ENCODE data around the gene TBX1.

Gene TBX1

GRCh38 chr22:19753996-19754700 lies 6.4 kb upstream of the TBX1 start:
- ChIA-PET POLR2A (no interaction called here), CTCF (interaction anchor here (1.1 to 2.0 kb wide), 3 partner anchors 10 to 159 kb away, joined by 3 to 9 read pairs (median 4); no protein-coding TSS in a partner anchor)
- TF ChIP-seq CTCF (IDR thresholded peaks at IDR 0.05; ENCODE audit: insufficient read depth, low read length, missing control alignments) = no peak
- DNase-seq (ENCODE audit: low read depth, low spot score) = no peak
- H3K4me3 ChIP-seq (ENCODE audit: low read depth, low read length) = no peak overlapping the region

GRCh38 chr22:19754701-19755144 lies 5.9 kb upstream of the TBX1 start:
- no peak for TF ChIP-seq CTCF (IDR thresholded peaks at IDR 0.05; ENCODE audit: insufficient read depth, low read length, missing control alignments)
- H3K4me3 ChIP-seq (ENCODE audit: low read depth, low read length) = no peak overlapping the region
- ChIA-PET POLR2A (no interaction called here), CTCF (interaction anchor here (1.1 to 2.0 kb wide), 3 partner anchors 9 to 159 kb away, joined by 3 to 9 read pairs (median 4); no protein-coding TSS in a partner anchor)
- DNase-seq (ENCODE audit: low read depth, low spot score) = no peak

GRCh38 chr22:19755145-19755710 lies 5.3 kb upstream of the TBX1 start:
- CTCF ChIA-PET = interaction anchor here (2.0 kb wide), 1 partner anchor 24 kb away, joined by 9 read pairs; no protein-coding TSS in a partner anchor
- POLR2A ChIA-PET = no interaction called here
- TF ChIP-seq CTCF (IDR thresholded peaks at IDR 0.05; ENCODE audit: insufficient read depth, low read length, missing control alignments) = no peak
- no peak overlapping the region for H3K4me3 ChIP-seq (ENCODE audit: low read depth, low read length)
- DNase-seq (ENCODE audit: low read depth, low spot score) = no peak

- CTCF ChIA-PET = interaction anchor here (0.8 to 2.4 kb wide), 5 partner anchors 9 to 160 kb away, joined by 3 to 16 read pairs (median 3); no protein-coding TSS in a partner anchor
- no peak for DNase-seq (ENCODE audit: low read depth, low spot score)
Measured at GRCh38 chr22:19755722-19756287, 4.8 kb upstream of the TBX1 start.

GRCh38 chr22:19756288-19757128 lies 4.1 kb upstream of the TBX1 start:
- ChIA-PET POLR2A (no interaction called here), CTCF (interaction anchor here (0.8 to 2.4 kb wide), 7 partner anchors 10 to 161 kb away, joined by 3 to 16 read pairs (median 4); no protein-coding TSS in a partner anchor)
- peak; percentile 52 for TF ChIP-seq CTCF (IDR thresholded peaks at IDR 0.05; ENCODE audit: insufficient read depth, low read length, missing control alignments)
- no peak overlapping the region for H3K4me3 ChIP-seq (ENCODE audit: low read depth, low read length)
- no peak for DNase-seq (ENCODE audit: low read depth, low spot score)

More at GRCh38 chr22:19755722-19756287, 4.8 kb upstream of the TBX1 start:
- H3K4me3 ChIP-seq (ENCODE audit: low read depth, low read length) = no peak overlapping the region
- POLR2A ChIA-PET = no interaction called here
- TF ChIP-seq CTCF (IDR thresholded peaks at IDR 0.05; ENCODE audit: insufficient read depth, low read length, missing control alignments) = no peak

Measured in AG04449 (cell line).